K562 (cell line): Measurements from ENCODE around the gene ZNF774. TPM values are rescaled to one million over a fixed set of nuclear protein-coding genes. Genes with fewer than 3 reads are reported as not detected.

Experiments
- CBX1 ChIP-seq: sonication (generic); IDR thresholded peaks from 2 replicates; pipeline ENCODE4 v1.6.1; 2016; ENCODE audit warnings: antibody characterized with exemption, low read depth, mild to moderate bottlenecking
- CREB1 ChIP-seq, 2 experiments: sonication (generic) in 1 of 2; formaldehyde crosslinking in 1 of 2; IDR thresholded peaks; 2 replicates each; pipeline versions ENCODE4 v1.6.1 to v1.8.0; 2012 to 2022; ENCODE audit warnings: inconsistent platforms in 1 of 2, mild to moderate bottlenecking in 1 of 2, missing genetic modification reagents in 1 of 2, moderate library complexity in 1 of 2
- ELF4 ChIP-seq: fragments of 450-650 bp; formaldehyde crosslinking; IDR thresholded peaks from 2 replicates; pipeline ENCODE4 v1.4.0; 2022; ENCODE audit warnings: missing genetic modification characterization
- HOXB6 ChIP-seq: fragments of 250-450 bp; sonication (Bioruptor Pico); IDR thresholded peaks from 2 replicates; pipeline ENCODE4 v1.5.1; 2022; ENCODE audit warnings: mild to moderate bottlenecking, borderline replicate concordance
- LEF1 ChIP-seq: fragments of 450-650 bp; IDR thresholded peaks from 2 replicates; pipeline ENCODE4 v1.6.1; 2016; ENCODE audit warnings: mild to moderate bottlenecking
- MTF1 ChIP-seq: fragments of 250-450 bp; sonication (Bioruptor Pico); IDR thresholded peaks from 2 replicates; pipeline ENCODE4 v1.9.0; 2021; ENCODE audit warnings: moderate library complexity, mild to moderate bottlenecking, inconsistent platforms, borderline replicate concordance
- NFXL1 ChIP-seq: fragments of 450-650 bp; formaldehyde crosslinking; IDR thresholded peaks from 2 replicates; pipeline ENCODE4 v1.4.0; 2021; ENCODE audit warnings: mild to moderate bottlenecking
- PHF20 ChIP-seq: fragments of 450-650 bp; IDR thresholded peaks from 2 replicates; pipeline ENCODE4 v1.6.1; 2018; ENCODE audit not compliant: partially characterized antibody
- PPARD ChIP-seq: fragments of 250-450 bp; sonication (Bioruptor Pico); IDR thresholded peaks from 2 replicates; pipeline ENCODE4 v1.8.0; 2022; ENCODE audit warnings: inconsistent platforms, mild to moderate bottlenecking, moderate library complexity
- RBM25 ChIP-seq: fragments of 200-400 bp; formaldehyde crosslinking; IDR thresholded peaks from 2 replicates; pipeline ENCODE4 v1.6.1; 2018; ENCODE audit warnings: low read length, low read depth, moderate library complexity; ENCODE audit not compliant: severe bottlenecking
- ZBTB17 ChIP-seq: fragments of 450-650 bp; formaldehyde crosslinking; IDR thresholded peaks from 2 replicates; pipeline ENCODE4 v1.4.0; 2020; ENCODE audit warnings: mild to moderate bottlenecking
- ZBTB9 ChIP-seq: fragments of 450-650 bp; formaldehyde crosslinking; IDR thresholded peaks from 2 replicates; pipeline ENCODE4 v1.4.0; 2020; ENCODE audit warnings: mild to moderate bottlenecking, moderate library complexity
- ZNF785 ChIP-seq: fragments of 250-450 bp; sonication (Bioruptor Pico); IDR thresholded peaks from 2 replicates; pipeline ENCODE4 v1.4.0; 2020; ENCODE audit warnings: mild to moderate bottlenecking
- polyA plus RNA-seq, 8 experiments: library from polyadenylated mRNA; depleted of rRNA in 4 of 8; stranded (reverse) in 5 of 8; unstranded in 3 of 8; fragments of >200 nt; fragmentation: Nextera tagmentation in 2 of 8; fragmentation: Illumina TruSeq in 1 of 8; extraction: Ambion mirVana in 2 of 8; extraction: Trizol in 1 of 8; gene quantifications; 2 replicates each; pipeline versions ENCODE4 v1.2.1 to v1.2.3, GENCODE V29; 2011 to 2014; ENCODE audit warnings: inconsistent platforms in 1 of 8, missing spikeins in 1 of 8
- total RNA-seq, 7 experiments: library from RNA; depleted of rRNA in 6 of 7; stranded (reverse); fragments of >200 nt in 6 of 7; fragmentation: Illumina TruSeq in 2 of 7; extraction: Trizol in 2 of 7; gene quantifications; 2 replicates each; pipeline versions ENCODE4 v1.2.1 to v1.2.3, GENCODE V29; 2011 to 2021; ENCODE audit warnings: low replicate concordance in 1 of 7
- TF ChIP-seq, protein P1 (sequence below): fragments of 200-800 bp; sonication (Bioruptor generic); IDR thresholded peaks from 2 replicates; pipeline ENCODE4 v1.6.1; 2016; ENCODE audit warnings: missing genetic modification characterization, missing compliant biosample characterization

ZNF774 gene
- total and polyA plus RNA-seq, 9 of the 15 experiments (the other 6 are each of a cell fraction or from before 2014, with no cell fraction given), result 0.32 to 2.0 (median 1.2) TPM

DNA sequence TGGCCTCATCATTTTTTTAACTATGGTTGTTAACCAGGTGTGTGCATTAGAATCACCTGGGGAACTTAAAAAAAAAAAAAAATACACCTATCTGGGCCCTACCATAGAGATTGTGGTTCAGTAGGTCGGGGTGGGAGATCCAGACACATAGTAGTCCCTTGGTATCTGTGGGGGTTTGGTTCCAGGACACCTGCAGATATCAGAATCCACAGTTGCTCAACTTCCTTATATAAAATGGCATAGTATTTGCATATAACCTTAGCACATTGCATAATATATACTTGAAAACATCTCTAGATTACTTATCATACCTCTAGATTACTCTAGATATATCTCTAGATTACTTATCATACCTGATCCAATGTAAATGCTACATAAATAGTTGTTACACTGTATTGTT is 41.0 kb downstream of the ZNF774 start (continued):
- TF ChIP-seq, protein P1, sequence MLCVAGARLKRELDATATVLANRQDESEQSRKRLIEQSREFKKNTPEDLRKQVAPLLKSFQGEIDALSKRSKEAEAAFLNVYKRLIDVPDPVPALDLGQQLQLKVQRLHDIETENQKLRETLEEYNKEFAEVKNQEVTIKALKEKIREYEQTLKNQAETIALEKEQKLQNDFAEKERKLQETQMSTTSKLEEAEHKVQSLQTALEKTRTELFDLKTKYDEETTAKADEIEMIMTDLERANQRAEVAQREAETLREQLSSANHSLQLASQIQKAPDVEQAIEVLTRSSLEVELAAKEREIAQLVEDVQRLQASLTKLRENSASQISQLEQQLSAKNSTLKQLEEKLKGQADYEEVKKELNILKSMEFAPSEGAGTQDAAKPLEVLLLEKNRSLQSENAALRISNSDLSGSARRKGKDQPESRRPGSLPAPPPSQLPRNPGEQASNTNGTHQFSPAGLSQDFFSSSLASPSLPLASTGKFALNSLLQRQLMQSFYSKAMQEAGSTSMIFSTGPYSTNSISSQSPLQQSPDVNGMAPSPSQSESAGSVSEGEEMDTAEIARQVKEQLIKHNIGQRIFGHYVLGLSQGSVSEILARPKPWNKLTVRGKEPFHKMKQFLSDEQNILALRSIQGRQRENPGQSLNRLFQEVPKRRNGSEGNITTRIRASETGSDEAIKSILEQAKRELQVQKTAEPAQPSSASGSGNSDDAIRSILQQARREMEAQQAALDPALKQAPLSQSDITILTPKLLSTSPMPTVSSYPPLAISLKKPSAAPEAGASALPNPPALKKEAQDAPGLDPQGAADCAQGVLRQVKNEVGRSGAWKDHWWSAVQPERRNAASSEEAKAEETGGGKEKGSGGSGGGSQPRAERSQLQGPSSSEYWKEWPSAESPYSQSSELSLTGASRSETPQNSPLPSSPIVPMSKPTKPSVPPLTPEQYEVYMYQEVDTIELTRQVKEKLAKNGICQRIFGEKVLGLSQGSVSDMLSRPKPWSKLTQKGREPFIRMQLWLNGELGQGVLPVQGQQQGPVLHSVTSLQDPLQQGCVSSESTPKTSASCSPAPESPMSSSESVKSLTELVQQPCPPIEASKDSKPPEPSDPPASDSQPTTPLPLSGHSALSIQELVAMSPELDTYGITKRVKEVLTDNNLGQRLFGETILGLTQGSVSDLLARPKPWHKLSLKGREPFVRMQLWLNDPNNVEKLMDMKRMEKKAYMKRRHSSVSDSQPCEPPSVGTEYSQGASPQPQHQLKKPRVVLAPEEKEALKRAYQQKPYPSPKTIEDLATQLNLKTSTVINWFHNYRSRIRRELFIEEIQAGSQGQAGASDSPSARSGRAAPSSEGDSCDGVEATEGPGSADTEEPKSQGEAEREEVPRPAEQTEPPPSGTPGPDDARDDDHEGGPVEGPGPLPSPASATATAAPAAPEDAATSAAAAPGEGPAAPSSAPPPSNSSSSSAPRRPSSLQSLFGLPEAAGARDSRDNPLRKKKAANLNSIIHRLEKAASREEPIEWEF (CRISPR knock-in tag), result no peak
- TF ChIP-seq CBX1, result no peak
- TF ChIP-seq RBM25, result no peak
- TF ChIP-seq HOXB6 (CRISPR knock-in tag), result no peak
- TF ChIP-seq PHF20, result no peak
- TF ChIP-seq ZBTB17 (CRISPR knock-in tag), result no peak
- no peak for TF ChIP-seq CREB1 (IDR thresholded peaks at IDR 0.05)
- TF ChIP-seq CREB1 (CRISPR knock-in tag; IDR thresholded peaks at IDR 0.05), result no peak
- TF ChIP-seq PPARD (CRISPR knock-in tag), result no peak
- TF ChIP-seq LEF1, result no peak
- TF ChIP-seq ZBTB9 (CRISPR knock-in tag), result no peak
- no peak for TF ChIP-seq ZNF785 (CRISPR knock-in tag)
- TF ChIP-seq NFXL1, result no peak
- TF ChIP-seq MTF1 (CRISPR knock-in tag), result no peak
- TF ChIP-seq ELF4 (CRISPR knock-in tag), result no peak
